Left kidney (tissue), 2 donors: ENCODE measurements around the gene RTCB. TPM values are rescaled to one million over a fixed set of nuclear protein-coding genes. Genes with fewer than 3 reads are reported as not detected.

Experiments
- DNase-seq: peaks from one replicate; pipeline ENCODE4 v3.0.0-alpha.2; 2013
- polyA plus RNA-seq: library from polyadenylated mRNA; unstranded; fragments of 120-200 nt; gene quantifications from one replicate; pipeline ENCODE4 v1.2.1, GENCODE V29; 2013; ENCODE audit not compliant: insufficient read length

The RTCB gene
- polyA plus RNA-seq, 1 donor: 109 TPM

DNA sequence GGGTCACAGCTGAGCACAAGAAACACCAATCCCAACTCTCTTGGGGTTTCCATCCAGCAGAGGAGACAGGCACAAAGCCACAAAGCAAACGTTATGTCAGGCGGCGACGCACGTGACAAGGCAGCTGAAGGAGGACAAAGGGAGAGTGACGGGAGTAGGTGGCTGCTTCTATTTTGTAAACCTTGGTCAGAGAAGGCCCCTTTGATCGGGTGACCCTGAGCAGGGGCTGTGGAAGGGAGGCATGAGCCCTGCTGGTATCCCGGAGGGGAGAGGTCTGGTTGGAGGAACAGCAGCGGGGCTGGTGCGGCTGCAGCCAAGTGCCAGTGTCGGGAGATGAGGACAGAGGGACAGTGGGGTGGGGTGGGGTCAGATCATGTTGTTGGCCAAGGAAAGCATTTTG is 71.6 kb downstream of the RTCB start:
- DNase-seq: no peak

DNA sequence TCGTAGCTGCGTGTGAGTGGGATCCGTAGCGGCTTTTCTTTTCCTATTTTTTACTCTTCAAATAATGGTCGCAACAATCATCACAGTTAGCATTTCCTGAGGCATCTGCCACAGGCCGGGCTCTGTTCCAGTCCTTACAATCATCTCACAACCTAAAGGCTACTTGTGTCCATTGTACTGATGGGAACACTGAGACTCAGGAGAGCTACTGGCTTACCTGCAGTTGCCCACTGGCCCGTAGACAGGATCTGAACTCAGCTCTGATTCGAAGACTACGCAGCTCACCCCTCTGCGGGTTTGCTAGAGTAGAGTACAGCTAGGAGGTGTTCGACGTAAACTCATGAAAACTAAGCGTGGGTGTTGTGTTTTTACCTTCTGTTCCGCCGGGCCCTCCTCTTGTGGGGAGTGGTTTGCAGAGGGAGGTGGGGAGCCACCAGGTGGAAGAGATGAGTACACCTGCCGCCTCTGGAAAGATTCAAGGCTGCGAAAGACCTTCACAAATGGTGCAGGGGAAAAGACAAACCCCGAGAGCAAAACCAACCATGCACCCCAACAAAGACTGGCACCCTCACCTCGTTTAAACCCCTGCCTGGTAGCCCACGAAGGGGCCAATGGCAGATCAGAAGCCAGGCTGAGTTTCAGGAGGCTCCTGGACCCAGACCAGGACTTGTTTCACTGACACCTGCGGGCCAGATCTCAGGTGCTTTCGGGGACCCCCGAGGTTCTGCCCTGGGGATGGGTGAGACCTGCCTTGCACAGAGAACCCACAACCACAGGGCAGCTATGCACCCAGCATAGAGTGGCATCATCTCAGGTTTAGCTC is 72.6 kb downstream of the RTCB start:
- no peak for DNase-seq

DNA sequence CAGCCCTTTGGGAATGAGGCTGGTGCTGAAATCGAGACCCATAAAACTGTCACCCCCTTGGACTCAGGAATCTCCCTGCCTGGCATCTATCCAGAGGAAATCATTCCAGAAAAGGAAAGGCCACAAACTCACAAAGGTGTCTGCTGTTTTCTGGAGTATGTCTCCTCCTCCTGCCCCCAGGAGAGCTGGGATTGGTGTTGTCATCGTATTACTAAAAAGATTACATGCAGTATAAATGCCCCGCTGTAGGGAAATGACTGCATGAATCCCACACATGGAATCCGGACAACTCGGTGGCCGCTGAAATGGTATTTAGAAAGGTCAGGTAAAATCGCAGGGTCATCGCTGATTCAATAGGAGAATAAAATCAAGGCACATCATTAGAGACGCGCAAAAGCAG is 73.3 kb downstream of the RTCB start:
- DNase-seq: no peak

Other genes starting within 250 kb of the RTCB start
- 0.73 TPM for gene RFPL2, start 207.2 kb downstream of the RTCB start, polyA plus RNA-seq
- gene SLC5A4, start 156.9 kb downstream of the RTCB start, polyA plus RNA-seq: 1.4 TPM
- not detected for gene RFPL3, start 54.4 kb downstream of the RTCB start, polyA plus RNA-seq
- gene BPIFC, start 52.2 kb upstream of the RTCB start, polyA plus RNA-seq: not detected
- 131 TPM for gene FBXO7, start 62.6 kb upstream of the RTCB start, polyA plus RNA-seq